SK-N-SH (cell line): ENCODE data around the gene MIER1. TPM values are rescaled to one million over a fixed set of nuclear protein-coding genes. Genes with fewer than 3 reads are reported as not detected.
A peak's percentile ranks its signal among the peaks of the same experiment; 100 is the strongest.

ENCODE experiments used
- CTCF ChIA-PET: fragments of 300-600, 350-600 bp; formaldehyde crosslinking; extraction: SDS; loops from one replicate; lab custom pipeline; 2021; lab: Yijun Ruan, JAX
- POLR2A ChIA-PET: fragments of 350-600 bp; sonication (Branson Sonifier 250); formaldehyde crosslinking; extraction: SDS; loops from one replicate; lab custom pipeline; 2020; ENCODE audit warnings: antibody characterized with exemption, inconsistent platforms; lab: Yijun Ruan, JAX
- DNase-seq: peaks from one replicate; pipeline ENCODE4 v3.0.0; 2012
- H2AFZ ChIP-seq: fragments of 200-600 bp; sonication (generic); 2 replicates; pipeline ENCODE4 v1.8.1; 2016; ENCODE audit warnings: antibody characterized with exemption, mild to moderate bottlenecking, low read depth
- H3F3A ChIP-seq: fragments of 200-600 bp; sonication (generic); replicated peaks from 2 replicates; pipeline ENCODE3; 2016; ENCODE audit warnings: antibody characterized with exemption, mild to moderate bottlenecking; ENCODE audit not compliant: insufficient read depth
- H3K27ac ChIP-seq, 2 experiments: fragments of 200-500 bp in 1 of 2; fragments of 200-600 bp in 1 of 2; sonication (Bioruptor generic) in 1 of 2; sonication (generic), shearing (Covaris generic) in 1 of 2; 2 replicates each; pipeline versions ENCODE4 v1.5.1 to v1.6.1; 2014 to 2016; ENCODE audit warnings: low read depth in 2 of 2, inconsistent platforms in 1 of 2, low read length in 1 of 2, mild to moderate bottlenecking in 1 of 2, mixed read lengths in 1 of 2
- H3K27me3 ChIP-seq: fragments of 200-600 bp; sonication (generic), shearing (Covaris generic); 2 replicates; pipeline ENCODE4 v1.6.1; 2016; ENCODE audit warnings: mixed run types; ENCODE audit not compliant: insufficient read depth
- H3K36me3 ChIP-seq, 2 experiments: fragments of 200-500 bp in 1 of 2; fragments of 200-600 bp in 1 of 2; sonication (Bioruptor generic) in 1 of 2; sonication (generic) in 1 of 2; replicated peaks in 1 of 2; 2 replicates each; pipeline versions ENCODE3 to v1.5.1; 2014 to 2016; ENCODE audit warnings: low read length in 1 of 2, mild to moderate bottlenecking in 1 of 2; ENCODE audit not compliant: insufficient read depth in 2 of 2, control insufficient read depth in 1 of 2
- H3K4me1 ChIP-seq, 2 experiments: fragments of 200-500 bp in 1 of 2; fragments of 200-600 bp in 1 of 2; sonication (Bioruptor generic) in 1 of 2; sonication (generic), shearing (Covaris generic) in 1 of 2; 2 replicates each; pipeline versions ENCODE4 v1.5.1 to v1.6.1; 2014 to 2016; ENCODE audit warnings: low read depth in 1 of 2, low read length in 1 of 2, mixed run types in 1 of 2; ENCODE audit not compliant: insufficient read depth in 2 of 2, control insufficient read depth in 1 of 2
- H3K4me2 ChIP-seq: fragments of 200-600 bp; sonication (generic), shearing (Covaris generic); 2 replicates; pipeline ENCODE4 v1.6.1; 2017; ENCODE audit warnings: mixed run types
- H3K4me3 ChIP-seq, 2 experiments: fragments of 200-500 bp in 1 of 2; fragments of 200-600 bp in 1 of 2; sonication (Bioruptor generic) in 1 of 2; sonication (generic), shearing (Covaris generic) in 1 of 2; 2 replicates each; pipeline versions ENCODE4 v1.5.1 to v1.8.1; 2014 to 2016; ENCODE audit warnings: low read depth in 2 of 2, inconsistent platforms in 1 of 2, low read length in 1 of 2, mild to moderate bottlenecking in 1 of 2, mixed read lengths in 1 of 2, moderate library complexity in 1 of 2
- H3K79me2 ChIP-seq: fragments of 200-600 bp; sonication (generic); 2 replicates; pipeline ENCODE4 v1.8.1; 2017; ENCODE audit warnings: mild to moderate bottlenecking; ENCODE audit not compliant: insufficient read depth
- H3K9ac ChIP-seq: fragments of 200-600 bp; sonication (generic); 2 replicates; pipeline ENCODE4 v1.6.1; 2017; ENCODE audit warnings: mixed run types
- H3K9me2 ChIP-seq: fragments of 200-600 bp; sonication (generic); 2 replicates; pipeline ENCODE4 v1.6.1; 2017; ENCODE audit warnings: mixed run types
- H3K9me3 ChIP-seq: fragments of 200-600 bp; sonication (generic); 2 replicates; pipeline ENCODE4 v1.6.1; 2017; ENCODE audit warnings: mixed run types, mild to moderate bottlenecking, moderate library complexity
- H4K20me1 ChIP-seq: fragments of 200-600 bp; sonication (generic); 2 replicates; pipeline ENCODE4 v1.6.1; 2017; ENCODE audit warnings: mild to moderate bottlenecking, mixed run types; ENCODE audit not compliant: insufficient read depth
- CHD2 ChIP-seq: fragments of 150-350 bp; IDR thresholded peaks from 2 replicates; pipeline ENCODE4 v1.6.1; 2018; ENCODE audit warnings: low read length; ENCODE audit not compliant: partially characterized antibody
- CTCF ChIP-seq: fragments of 200-600 bp; sonication (generic); IDR thresholded peaks from 2 replicates; pipeline ENCODE4 v1.6.1; 2017; ENCODE audit warnings: antibody characterized with exemption, mild to moderate bottlenecking, moderate library complexity
- ELF1 ChIP-seq: IDR thresholded peaks from 2 replicates; pipeline ENCODE4 v1.4.0; 2012
- EP300 ChIP-seq, 2 experiments: IDR thresholded peaks; 2 replicates each; pipeline versions ENCODE4 v1.4.0 to v1.6.1; 2012; ENCODE audit warnings: borderline replicate concordance in 1 of 2, low read depth in 1 of 2, low read length in 1 of 2
- EZH2phosphoT487 ChIP-seq: fragments of 200-600 bp; sonication (generic); IDR thresholded peaks from 2 replicates; pipeline ENCODE4 v1.6.1; 2017; ENCODE audit warnings: low read depth, mixed run types, mild to moderate bottlenecking, antibody characterized with exemption, moderate library complexity, borderline replicate concordance
- FOSL2 ChIP-seq: IDR thresholded peaks from 2 replicates; pipeline ENCODE4 v1.4.0; 2012; ENCODE audit warnings: low read depth, mild to moderate bottlenecking, moderate library complexity, borderline replicate concordance
- FOXJ3 ChIP-seq: sonication (generic); formaldehyde crosslinking; IDR thresholded peaks from 2 replicates; pipeline ENCODE4 v1.5.1; 2020; ENCODE audit warnings: mild to moderate bottlenecking, missing genetic modification reagents
- FOXM1 ChIP-seq: IDR thresholded peaks from 2 replicates; pipeline ENCODE4 v1.4.0; 2012; ENCODE audit warnings: low read depth, mild to moderate bottlenecking
- GABPA ChIP-seq: IDR thresholded peaks from 2 replicates; pipeline ENCODE4 v1.4.0; 2012; ENCODE audit warnings: low read depth, mild to moderate bottlenecking
- JUND ChIP-seq: IDR thresholded peaks from 2 replicates; pipeline ENCODE4 v1.4.0; 2012
- MXI1 ChIP-seq: IDR thresholded peaks from 2 replicates; pipeline ENCODE4 v1.6.1; 2012; ENCODE audit warnings: mild to moderate bottlenecking, low read depth, low read length, improper control_type of control experiment
- NRF1 ChIP-seq: IDR thresholded peaks from 2 replicates; pipeline ENCODE4 v1.6.1; 2012; ENCODE audit warnings: low read depth, mild to moderate bottlenecking, low read length
- PBX3 ChIP-seq: IDR thresholded peaks from 2 replicates; pipeline ENCODE4; 2012
- POLR2AphosphoS5 ChIP-seq: IDR thresholded peaks from 2 replicates; pipeline ENCODE4 v1.6.1; 2012; ENCODE audit warnings: low read depth, low read length
- RXRA ChIP-seq: IDR thresholded peaks from 2 replicates; pipeline ENCODE4 v1.4.0; 2012; ENCODE audit warnings: low read depth, mild to moderate bottlenecking, borderline replicate concordance
- SIN3A ChIP-seq: IDR thresholded peaks from 2 replicates; pipeline ENCODE4 v1.6.1; 2012; ENCODE audit warnings: low read depth, mild to moderate bottlenecking, low read length, moderate library complexity, borderline replicate concordance
- TEAD4 ChIP-seq: IDR thresholded peaks from 2 replicates; pipeline ENCODE4 v1.4.0; 2012; ENCODE audit warnings: mild to moderate bottlenecking, borderline replicate concordance; ENCODE audit not compliant: insufficient read depth
- USF2 ChIP-seq: fragments of 150-350 bp; IDR thresholded peaks from 2 replicates; pipeline ENCODE4 v1.6.1; 2017; ENCODE audit warnings: antibody characterized with exemption, low read length, low read depth, borderline replicate concordance
- YY1 ChIP-seq: IDR thresholded peaks from 2 replicates; pipeline ENCODE4 v1.4.0; 2012; ENCODE audit warnings: low read depth, mild to moderate bottlenecking
- WGBS: methylation state at CpG from one replicate; pipeline ENCODE4 v1.1.6; 2017; ENCODE audit warnings: low lambda C conversion rate; 5-methylcytosine and 5-hydroxymethylcytosine counted together
- polyA plus RNA-seq, 3 experiments: library from polyadenylated mRNA; depleted of rRNA; stranded (reverse); fragments of >200 nt; gene quantifications; 2 replicates each; pipeline ENCODE4 v1.2.3, GENCODE V29; 2012

The MIER1 gene
- polyA plus RNA-seq, 1 of the 3 experiments (the other 2 are of a cell fraction), result 4.4 TPM

- peak; percentile 26 for TF ChIP-seq CTCF
- no peak for TF ChIP-seq FOSL2
- peak; percentile 54 for TF ChIP-seq NRF1
- peak; percentile 46; the same call in 1 of the 2 replicates for TF ChIP-seq MXI1
- TF ChIP-seq POLR2AphosphoS5, result peak; percentile 51; the same call in 1 of the 2 replicates
- TF ChIP-seq FOXM1, result no peak
- TF ChIP-seq, all 33 proteins: peak for 14
Measured at GRCh38 chr1:66929999-66930822, 5.4 kb downstream of the MIER1 start (continued).

GRCh38 chr1:66930823-66931174, 6.0 kb downstream of the MIER1 start:
- Histone ChIP-seq H4K20me1 (peaks cover 28% of the 10 kb centered on the region), H3K9me3 (no peaks in the 10 kb centered on the region), H2AFZ (no peak overlapping the region; the same call in 1 of the 2 replicates), H3K27ac (peak overlapping the region; percentile 85 to 91), H3K36me3 (peaks cover 23 to 24% of the 10 kb centered on the region in 2 experiments), H3F3A (peaks cover 20% of the 10 kb centered on the region), H3K9ac (peak overlapping the region; percentile 90), H3K4me3 (peak overlapping the region; percentile 86 to 89), H3K9me2 (no peaks in the 10 kb centered on the region), H3K27me3 (no peaks in the 10 kb centered on the region), H3K79me2 (peaks cover 93% of the 10 kb centered on the region), H3K4me2 (peak overlapping the region; percentile 82), H3K4me1 (peaks cover 22 to 30% of the 10 kb centered on the region in 2 experiments)
- POLR2A ChIA-PET, result interaction anchor here (1.0 to 1.4 kb wide), 4 partner anchors 13 to 123 kb away, joined by 3 to 4 read pairs (median 3); partner anchors contain the start of gene SLC35D1
- TF ChIP-seq ELF1 (no peak), YY1 (no peak)
- CTCF ChIA-PET, result interaction anchor here (0.6 to 1.9 kb wide), 3 partner anchors 65 to 166 kb away, joined by 3 to 6 read pairs (median 5); no protein-coding TSS in a partner anchor
- 0% methylated on average over 4 of the region's 6 CpGs for WGBS
- no peak for DNase-seq

GRCh38 chr1:66931590-66931989, 6.8 kb downstream of the MIER1 start:
- Histone ChIP-seq H3K9me3 (no peaks in the 10 kb centered on the region), H3K36me3 (peaks cover 21 to 24% of the 10 kb centered on the region in 2 experiments), H3F3A (peaks cover 15% of the 10 kb centered on the region), H2AFZ (no peak overlapping the region), H3K79me2 (peaks cover 93% of the 10 kb centered on the region), H3K9me2 (no peaks in the 10 kb centered on the region), H3K9ac (peak overlapping the region; percentile 90), H3K4me3 (peak overlapping the region; percentile 86 to 89), H4K20me1 (peaks cover 28% of the 10 kb centered on the region), H3K4me2 (peak overlapping the region; percentile 82), H3K4me1 (peaks cover 22 to 30% of the 10 kb centered on the region in 2 experiments), H3K27me3 (no peaks in the 10 kb centered on the region), H3K27ac (peak overlapping the region; percentile 85 to 91)
- POLR2A ChIA-PET, result no interaction called here
- TF ChIP-seq CHD2 (no peak), FOXJ3 (no peak), JUND (no peak), FOXM1 (no peak), RXRA (no peak), POLR2AphosphoS5 (no peak), PBX3 (no peak), EZH2phosphoT487 (no peak), GABPA (no peak), EP300 (IDR thresholded peaks at IDR 0.05; ENCODE audit: borderline replicate concordance in 1 of 2, low read depth in 1 of 2, low read length in 1 of 2) (no peak), ELF1 (no peak), TEAD4 (no peak), SIN3A (no peak), USF2 (no peak)
- 28% methylated on average over 4 of the region's 4 CpGs for WGBS
- CTCF ChIA-PET, result interaction anchor here (0.6 kb wide), 1 partner anchor 83 kb away, joined by 3 read pairs; no protein-coding TSS in a partner anchor
- no peak for DNase-seq
